COR-L47 (cell line): Measurements from ENCODE around the gene RNF224.

Source experiments
- DNase-seq: peaks from one replicate; lab custom pipeline; 2025; lab: John Stamatoyannopoulos, UW

The RNF224 gene

GRCh38 chr9:137192448-137192780, 34.9 kb upstream of the RNF224 start:
- no peak for DNase-seq

- no peak for DNase-seq
Observed at GRCh38 chr9:137192859-137193258, 34.4 kb upstream of the RNF224 start.

- no peak for DNase-seq
Observed at GRCh38 chr9:137193771-137194170, 33.5 kb upstream of the RNF224 start.

GRCh38 chr9:137194388-137194787, 32.9 kb upstream of the RNF224 start:
- no peak for DNase-seq

- no peak for DNase-seq
Observed at GRCh38 chr9:137194909-137195308, 32.4 kb upstream of the RNF224 start.

GRCh38 chr9:137195525-137196220, 31.6 kb upstream of the RNF224 start:
- DNase-seq = peak; percentile 95

GRCh38 chr9:137198051-137198901, 29.0 kb upstream of the RNF224 start:
- no peak for DNase-seq

- no peak for DNase-seq
Observed at GRCh38 chr9:137198902-137199283, 28.4 kb upstream of the RNF224 start.

- DNase-seq = no peak
Observed at GRCh38 chr9:137199411-137200121, 27.7 kb upstream of the RNF224 start.

GRCh38 chr9:137200311-137201204, 26.7 kb upstream of the RNF224 start, which contains the start of gene TPRN:
Gene TPRN, minus strand, starts transcription at chr9:137200741. Its CDS starts 30 bp downstream, at chr9:137200711.
- peak; percentile 100 for DNase-seq

- DNase-seq = no peak
Observed at GRCh38 chr9:137201205-137201868, 26.0 kb upstream of the RNF224 start.

GRCh38 chr9:137202966-137203365, 24.3 kb upstream of the RNF224 start:
- DNase-seq = no peak

GRCh38 chr9:137204731-137205125, 22.6 kb upstream of the RNF224 start:
- no peak for DNase-seq

- peak; percentile 70 for DNase-seq
Observed at GRCh38 chr9:137205126-137206069, 21.9 kb upstream of the RNF224 start, which contains the start of the genes NDOR1 and TMEM203. Gene NDOR1, plus strand, starts transcription at chr9:137205700. Its CDS starts 78 bp downstream, at chr9:137205778. Gene TMEM203, minus strand, starts transcription at chr9:137205648. Its CDS starts 234 bp downstream, at chr9:137205414.

- DNase-seq = no peak
Observed at GRCh38 chr9:137206602-137207001, 20.7 kb upstream of the RNF224 start.

GRCh38 chr9:137211532-137211931, 15.8 kb upstream of the RNF224 start:
- DNase-seq = no peak

- no peak for DNase-seq
Observed at GRCh38 chr9:137212520-137212919, 14.8 kb upstream of the RNF224 start.

GRCh38 chr9:137213160-137214060, 13.9 kb upstream of the RNF224 start:
- DNase-seq = no peak

- DNase-seq = no peak
Observed at GRCh38 chr9:137214620-137215019, 12.7 kb upstream of the RNF224 start.
